GM12892 (cell line): ENCODE measurements around the gene MAPK8IP1.

Experiments used
- DNase-seq: peaks from one replicate; pipeline ENCODE4 v3.0.0; 2011; ENCODE audit not compliant: insufficient read length
- FAIRE-seq: peaks from 2 replicates; lab custom pipeline; 2011; peaks lifted over from hg19 to GRCh38; lab: Jason Lieb, UNC
- POLR2A ChIP-seq: IDR thresholded peaks from 2 replicates; pipeline ENCODE4 v1.6.1; 2011; ENCODE audit warnings: low read depth, low read length, control low read depth
- POLR2AphosphoS5 ChIP-seq: IDR thresholded peaks from 2 replicates; pipeline ENCODE4 v1.6.1; 2011; ENCODE audit warnings: low read depth, low read length, control low read depth
- TAF1 ChIP-seq: IDR thresholded peaks from 2 replicates; pipeline ENCODE4 v1.6.1; 2011; ENCODE audit warnings: low read depth, mild to moderate bottlenecking, control low read depth, low read length, borderline replicate concordance

The MAPK8IP1 gene

GRCh38 chr11:45884596-45885185 is 760 bp upstream of the MAPK8IP1 start:
- no peak for TF ChIP-seq POLR2AphosphoS5
- no peak for TF ChIP-seq POLR2A
- no peak for TF ChIP-seq TAF1
- no peak for DNase-seq
- FAIRE-seq, result no peak

- TF ChIP-seq TAF1 (no peak), POLR2A (no peak), POLR2AphosphoS5 (no peak)
- no peak for DNase-seq
- FAIRE-seq, result no peak
Observed at GRCh38 chr11:45885921-45886721, 670 bp downstream of the MAPK8IP1 start.

GRCh38 chr11:45886816-45887520 is 1.5 kb downstream of the MAPK8IP1 start:
- no peak for DNase-seq
- FAIRE-seq, result no peak
- no peak for TF ChIP-seq POLR2AphosphoS5
- TF ChIP-seq TAF1, result no peak
- TF ChIP-seq POLR2A, result no peak

GRCh38 chr11:45887587-45887986 is 2.1 kb downstream of the MAPK8IP1 start:
- TF ChIP-seq POLR2AphosphoS5, result no peak
- TF ChIP-seq POLR2A, result no peak
- TF ChIP-seq TAF1, result no peak
- DNase-seq (no peak), FAIRE-seq (no peak)

GRCh38 chr11:45889555-45889954 is 4.1 kb downstream of the MAPK8IP1 start:
- DNase-seq (no peak), FAIRE-seq (no peak)
- no peak for TF ChIP-seq TAF1
- TF ChIP-seq POLR2AphosphoS5, result no peak
- no peak for TF ChIP-seq POLR2A

- no peak for TF ChIP-seq POLR2AphosphoS5
- FAIRE-seq (no peak), DNase-seq (no peak)
Observed at GRCh38 chr11:45889966-45890365, 4.5 kb downstream of the MAPK8IP1 start.

- FAIRE-seq (no peak), DNase-seq (no peak)
- TF ChIP-seq TAF1 (no peak), POLR2A (no peak), POLR2AphosphoS5 (no peak)
Observed at GRCh38 chr11:45890886-45891550, 5.6 kb downstream of the MAPK8IP1 start.

GRCh38 chr11:45892856-45893255 is 7.4 kb downstream of the MAPK8IP1 start:
- TF ChIP-seq POLR2A (no peak), TAF1 (no peak), POLR2AphosphoS5 (no peak)
- FAIRE-seq, result no peak
- DNase-seq, result no peak

GRCh38 chr11:45894555-45895247 is 9.2 kb downstream of the MAPK8IP1 start:
- FAIRE-seq, result no peak
- TF ChIP-seq TAF1 (no peak), POLR2AphosphoS5 (no peak), POLR2A (no peak)

GRCh38 chr11:45895553-45896259 is 10.3 kb downstream of the MAPK8IP1 start:
- FAIRE-seq (no peak), DNase-seq (no peak)
- TF ChIP-seq POLR2AphosphoS5 (no peak), POLR2A (no peak), TAF1 (no peak)

More at GRCh38 chr11:45894555-45895247, 9.2 kb downstream of the MAPK8IP1 start:
- no peak for DNase-seq

GRCh38 chr11:45896422-45896984 is 11.1 kb downstream of the MAPK8IP1 start:
- FAIRE-seq, result no peak
- DNase-seq, result no peak
- no peak for TF ChIP-seq TAF1
- no peak for TF ChIP-seq POLR2A
- TF ChIP-seq POLR2AphosphoS5, result no peak
